Activated naive CD4-positive, alpha-beta T cell treated with anti-CD3 and anti-CD28 coated beads, Interleukin-2, amount 10 ng/mL, durations not matched to agents 7 days and 5 days (primary cell): Measurements from ENCODE around the gene ANP32A.
A peak's percentile ranks its signal among the peaks of the same experiment; 100 is the strongest.

ENCODE experiments used
- CTCF ChIA-PET: fragments of 350-600 bp; sonication (Branson Sonifier 250); formaldehyde crosslinking; loops from one replicate; lab custom pipeline; 2021; ENCODE audit warnings: antibody characterized with exemption; lab: Charles Lee
- DNase-seq: peaks from one replicate; pipeline ENCODE4 v3.0.0-alpha.2; 2020
- H3K27ac Mint-ChIP-seq: one replicate; pipeline ENCODE4 v1.8.0; 2021; ENCODE audit warnings: mild to moderate bottlenecking, moderate library complexity, mixed read lengths
- H3K27me3 Mint-ChIP-seq: one replicate; pipeline ENCODE4 v1.8.0; 2021; ENCODE audit warnings: mild to moderate bottlenecking, mixed read lengths
- H3K36me3 Mint-ChIP-seq: one replicate; pipeline ENCODE4 v1.8.0; 2021; ENCODE audit warnings: mixed read lengths
- H3K4me1 Mint-ChIP-seq: one replicate; pipeline ENCODE4 v1.8.0; 2021; ENCODE audit warnings: mixed read lengths
- H3K4me3 Mint-ChIP-seq: one replicate; pipeline ENCODE4 v1.8.0; 2021; ENCODE audit warnings: mild to moderate bottlenecking, moderate library complexity, mixed read lengths
- H3K9me3 Mint-ChIP-seq: one replicate; pipeline ENCODE4 v1.8.0; 2021; ENCODE audit warnings: mixed read lengths

The ANP32A gene

DNA sequence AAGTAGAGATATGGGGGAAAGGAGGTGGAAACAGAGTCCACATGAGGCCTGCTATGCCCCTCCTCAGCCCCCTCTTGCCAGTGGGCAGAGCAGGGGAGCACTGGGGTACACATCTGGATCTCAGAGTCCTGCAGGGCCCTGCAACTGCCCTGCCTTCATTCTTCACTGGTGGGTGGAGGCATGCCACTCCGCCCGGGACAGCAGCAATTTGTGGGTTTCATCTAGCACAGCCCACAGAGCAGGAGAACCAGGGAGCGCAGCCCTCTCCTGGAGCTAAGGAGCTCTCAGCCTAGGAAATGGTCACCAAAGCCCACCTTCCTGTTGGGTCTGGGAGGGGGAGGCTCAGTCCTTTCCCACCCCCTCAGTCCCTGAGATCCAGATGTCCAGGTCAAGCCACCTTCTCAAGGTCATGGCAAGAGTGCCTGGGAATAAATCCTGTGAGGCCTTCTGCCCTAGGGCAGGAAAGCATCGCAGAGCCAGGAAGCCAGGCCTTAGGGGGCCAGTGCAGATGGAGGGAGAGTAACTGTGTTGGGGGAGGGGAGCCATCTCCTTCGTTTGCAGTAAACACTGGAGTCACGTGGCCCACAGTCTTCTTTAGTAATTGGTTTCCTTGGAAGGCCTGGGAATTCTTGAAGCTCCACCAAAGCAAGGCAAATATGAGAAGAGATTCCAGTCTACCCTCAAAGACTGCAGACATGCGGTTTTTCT, 31.0 kb downstream of the ANP32A start:
- H3K27ac Mint-ChIP-seq, result peak overlapping the region; percentile 65
- H3K9me3 Mint-ChIP-seq, result no peaks in the 10 kb centered on the region
- no peak for DNase-seq
- H3K36me3 Mint-ChIP-seq, result peaks cover 19% of the 10 kb centered on the region
- H3K4me1 Mint-ChIP-seq, result peaks cover 67% of the 10 kb centered on the region
- no peaks in the 10 kb centered on the region for H3K27me3 Mint-ChIP-seq
- H3K4me3 Mint-ChIP-seq, result no peak overlapping the region
- CTCF ChIA-PET, result interaction anchor here (1.1 kb wide), 1 partner anchor 39 kb away, joined by 3 read pairs; no protein-coding TSS in a partner anchor

DNA sequence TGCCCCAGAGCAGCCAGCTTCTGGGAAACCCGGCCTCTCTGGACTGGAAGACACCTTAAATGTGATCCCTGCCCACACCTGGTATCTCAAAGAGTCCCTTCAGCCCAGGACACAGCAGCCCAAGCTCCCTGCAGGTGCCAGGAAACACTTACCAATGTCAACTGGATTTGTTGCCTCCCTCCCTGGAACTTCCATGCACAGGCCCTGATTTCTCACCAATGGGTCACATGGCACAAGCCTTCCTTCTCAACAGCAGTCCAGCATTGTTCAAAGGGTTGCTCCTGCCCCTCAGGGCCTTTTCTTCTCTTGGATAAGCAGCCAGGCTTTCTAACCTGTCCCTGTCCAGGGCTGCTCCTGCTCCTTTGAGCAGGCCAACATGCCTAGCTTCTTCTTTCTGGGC, 31.6 kb downstream of the ANP32A start:
- Mint-ChIP-seq H3K36me3 (peaks cover 17% of the 10 kb centered on the region), H3K4me3 (no peak overlapping the region), H3K9me3 (no peaks in the 10 kb centered on the region), H3K27me3 (no peaks in the 10 kb centered on the region), H3K4me1 (peaks cover 61% of the 10 kb centered on the region), H3K27ac (peak overlapping the region; percentile 55)
- CTCF ChIA-PET, result interaction anchor here (1.4 kb wide), 1 partner anchor 87 kb away, joined by 5 read pairs; no protein-coding TSS in a partner anchor
- DNase-seq, result no peak

DNA sequence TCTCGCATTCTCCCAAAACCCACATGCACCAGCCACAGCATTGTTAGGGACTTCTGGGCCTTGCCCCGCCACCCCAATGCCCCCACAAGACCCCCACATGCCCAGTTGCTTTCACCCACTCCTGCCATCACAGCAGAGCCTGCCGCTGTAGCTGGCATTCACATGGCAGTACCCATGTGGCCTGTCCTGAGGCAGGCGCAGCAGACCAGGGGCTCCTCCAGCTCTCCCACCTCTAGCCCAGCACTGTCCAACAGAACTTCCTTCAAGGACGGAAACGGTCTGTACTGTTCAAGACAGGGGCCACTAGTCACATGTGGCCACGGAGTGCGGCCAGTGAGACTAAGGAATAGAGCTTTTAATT, 32.5 kb downstream of the ANP32A start:
- no peak for DNase-seq
- peaks cover 63% of the 10 kb centered on the region for H3K4me1 Mint-ChIP-seq
- H3K27me3 Mint-ChIP-seq, result no peaks in the 10 kb centered on the region
- H3K4me3 Mint-ChIP-seq, result no peak overlapping the region
- CTCF ChIA-PET, result interaction anchor here (1.1 to 1.4 kb wide), 2 partner anchors 40 to 88 kb away, joined by 5 read pairs; no protein-coding TSS in a partner anchor
- no peaks in the 10 kb centered on the region for H3K9me3 Mint-ChIP-seq
- no peak overlapping the region for H3K27ac Mint-ChIP-seq
- peaks cover 22% of the 10 kb centered on the region for H3K36me3 Mint-ChIP-seq

DNA sequence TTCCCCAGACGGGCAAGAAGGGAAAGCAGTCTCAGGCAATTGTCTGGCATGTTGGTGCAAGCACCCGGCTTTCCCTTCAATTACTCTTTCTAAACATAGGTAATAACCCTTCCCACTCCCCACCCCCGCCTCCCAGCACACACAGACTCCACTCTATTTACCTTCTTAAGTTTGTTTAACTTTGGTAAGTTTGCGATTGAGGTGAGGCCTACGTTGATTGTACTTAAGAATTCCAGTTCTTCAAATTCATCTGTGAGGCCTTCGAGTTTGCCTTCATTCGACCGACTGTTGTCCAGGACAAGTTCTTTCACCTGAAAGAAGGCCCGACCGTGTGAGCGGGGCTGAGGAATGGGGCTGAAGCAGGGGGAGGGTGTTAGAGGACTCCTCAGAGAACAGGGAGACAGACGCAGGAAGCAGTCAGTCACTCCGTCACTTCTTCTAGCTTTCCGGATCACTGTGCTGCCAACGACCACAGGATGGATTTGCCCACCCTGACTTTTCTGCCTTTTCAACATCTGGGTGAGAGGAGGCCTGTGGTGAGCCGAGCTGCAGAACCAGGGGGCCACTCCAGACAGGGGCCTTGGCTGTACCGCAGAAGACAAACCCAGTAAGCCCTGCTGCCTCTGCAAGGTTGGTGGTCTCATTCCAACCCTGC, 33.0 kb downstream of the ANP32A start:
- H3K9me3 Mint-ChIP-seq, result no peaks in the 10 kb centered on the region
- H3K36me3 Mint-ChIP-seq, result peaks cover 27% of the 10 kb centered on the region
- H3K4me3 Mint-ChIP-seq, result no peak overlapping the region
- H3K4me1 Mint-ChIP-seq, result peaks cover 63% of the 10 kb centered on the region
- peak overlapping the region; percentile 52 for H3K27ac Mint-ChIP-seq
- no peaks in the 10 kb centered on the region for H3K27me3 Mint-ChIP-seq
- no peak for DNase-seq
- CTCF ChIA-PET, result interaction anchor here (1.1 to 1.4 kb wide), 2 partner anchors 41 to 88 kb away, joined by 5 read pairs; no protein-coding TSS in a partner anchor

DNA sequence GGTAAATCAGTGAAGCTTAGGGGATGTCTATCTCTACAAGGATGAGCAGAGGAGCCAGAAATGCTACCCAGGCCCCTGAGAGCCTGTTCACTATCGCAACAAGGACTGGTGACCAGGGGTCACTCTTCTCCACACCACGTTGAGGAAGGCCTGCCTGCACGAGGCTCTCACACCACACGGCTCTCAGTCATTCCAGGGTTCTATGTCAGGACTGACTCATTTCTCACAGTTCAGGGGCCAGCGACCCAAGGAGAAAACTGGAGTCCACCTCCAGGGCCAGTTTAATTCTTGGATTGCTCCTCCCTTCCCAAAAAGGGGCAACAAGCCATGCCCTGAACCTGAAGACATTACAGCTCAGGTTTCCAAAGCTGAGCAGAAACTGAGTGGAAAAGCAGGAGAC, 33.9 kb downstream of the ANP32A start:
- no peak overlapping the region for H3K4me3 Mint-ChIP-seq
- DNase-seq, result no peak
- no peak overlapping the region for H3K27ac Mint-ChIP-seq
- peaks cover 63% of the 10 kb centered on the region for H3K4me1 Mint-ChIP-seq
- peaks cover 32% of the 10 kb centered on the region for H3K36me3 Mint-ChIP-seq
- H3K9me3 Mint-ChIP-seq, result no peaks in the 10 kb centered on the region
- CTCF ChIA-PET, result no interaction called here
- H3K27me3 Mint-ChIP-seq, result no peaks in the 10 kb centered on the region

DNA sequence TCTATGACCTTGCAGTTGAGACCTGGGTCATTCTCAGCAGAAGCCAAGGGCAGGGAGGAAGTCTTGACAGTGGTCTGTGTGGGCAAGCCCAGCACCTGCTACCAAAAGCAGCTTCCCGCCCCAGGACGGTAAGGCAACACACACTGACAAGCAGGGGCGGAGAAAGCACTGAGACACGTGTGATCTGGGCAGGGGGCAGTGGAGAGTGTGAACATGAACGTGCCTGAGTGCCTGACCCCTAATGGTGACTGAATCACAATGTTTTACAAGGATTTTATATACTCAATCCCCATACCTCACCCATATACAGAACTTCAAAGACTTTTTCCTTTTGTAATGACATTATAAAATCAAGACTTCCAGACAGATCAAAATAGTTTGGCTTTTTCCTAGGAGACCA, 35.2 kb downstream of the ANP32A start:
- no peak overlapping the region for H3K4me3 Mint-ChIP-seq
- no peak for DNase-seq
- H3K9me3 Mint-ChIP-seq, result no peaks in the 10 kb centered on the region
- CTCF ChIA-PET, result interaction anchor here (0.7 to 5.4 kb wide), 4 partner anchors 40 to 90 kb away, joined by 3 to 50 read pairs (median 23); no protein-coding TSS in a partner anchor
- H3K4me1 Mint-ChIP-seq, result peaks cover 54% of the 10 kb centered on the region
- no peaks in the 10 kb centered on the region for H3K27me3 Mint-ChIP-seq
- no peak overlapping the region for H3K27ac Mint-ChIP-seq
- H3K36me3 Mint-ChIP-seq, result peaks cover 35% of the 10 kb centered on the region

DNA sequence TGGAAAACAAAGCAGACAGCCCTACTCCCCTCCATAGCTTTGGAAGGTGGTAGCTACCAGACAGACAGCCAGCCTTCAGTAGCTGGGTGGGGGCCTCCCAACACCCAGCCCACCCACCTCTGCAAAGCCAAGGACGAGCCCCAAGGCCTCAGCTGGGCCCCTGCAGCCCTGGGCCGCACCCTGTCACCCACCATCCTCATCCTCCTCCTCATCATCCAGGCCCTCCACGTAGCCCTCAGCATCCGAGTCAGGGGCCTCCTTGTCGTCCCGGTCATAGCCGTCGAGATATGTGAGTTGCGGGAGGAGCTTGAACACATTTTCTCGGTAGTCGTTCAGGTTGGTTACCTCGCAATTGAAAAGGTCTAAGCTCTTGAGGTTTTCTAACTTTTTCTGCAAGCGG, 36.5 kb downstream of the ANP32A start:
- Mint-ChIP-seq H3K36me3 (peaks cover 48% of the 10 kb centered on the region), H3K4me1 (peaks cover 41% of the 10 kb centered on the region), H3K27me3 (no peaks in the 10 kb centered on the region), H3K27ac (no peak overlapping the region), H3K9me3 (no peaks in the 10 kb centered on the region), H3K4me3 (no peak overlapping the region)
- no peak for DNase-seq
- CTCF ChIA-PET, result interaction anchor here (0.6 to 5.4 kb wide), 10 partner anchors 9 to 92 kb away, joined by 3 to 50 read pairs (median 4); no protein-coding TSS in a partner anchor

DNA sequence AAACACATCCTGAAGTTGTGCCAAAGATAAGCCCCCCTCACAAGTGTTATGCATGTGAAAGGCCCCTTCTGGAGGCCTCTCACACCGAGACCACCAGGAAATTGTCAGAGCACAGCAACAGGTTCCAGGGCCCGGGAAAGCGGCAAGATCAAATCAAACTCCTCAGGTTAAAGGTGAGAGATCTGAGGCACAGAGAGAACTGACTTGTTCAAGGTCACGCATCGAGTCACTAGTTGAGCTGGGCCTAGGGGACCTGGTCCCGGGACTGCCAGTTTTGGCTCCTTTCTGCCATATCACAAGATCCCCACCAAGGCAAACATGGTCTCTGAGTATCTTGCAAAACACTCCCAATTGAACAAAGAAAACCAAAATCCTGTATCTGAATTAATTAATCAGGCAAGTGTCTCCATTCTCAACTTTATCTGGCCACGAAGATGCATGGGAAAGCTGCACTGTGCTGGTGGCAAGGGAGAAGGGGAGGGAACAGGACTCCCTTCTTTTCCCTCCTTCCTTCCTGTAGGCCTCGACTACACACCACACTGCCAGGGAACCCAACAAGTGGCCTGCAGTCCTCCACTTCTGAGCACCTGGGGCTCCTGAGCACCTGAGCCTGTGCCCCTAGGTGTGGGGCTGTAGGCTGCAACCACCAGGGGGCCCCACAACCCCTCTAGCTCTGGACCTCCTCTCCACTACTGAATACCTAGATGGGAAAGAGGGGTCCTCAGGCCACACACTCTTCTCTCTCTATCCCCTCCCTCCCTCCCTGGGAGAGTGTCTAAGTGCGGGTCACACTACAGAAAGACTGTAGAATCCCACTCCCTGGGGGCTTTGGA, 37.3 kb downstream of the ANP32A start:
- no peaks in the 10 kb centered on the region for H3K9me3 Mint-ChIP-seq
- H3K4me3 Mint-ChIP-seq, result no peak overlapping the region
- peaks cover 36% of the 10 kb centered on the region for H3K4me1 Mint-ChIP-seq
- H3K27ac Mint-ChIP-seq, result peak overlapping the region; percentile 59
- H3K36me3 Mint-ChIP-seq, result peaks cover 53% of the 10 kb centered on the region
- CTCF ChIA-PET, result interaction anchor here (1.0 to 5.4 kb wide), 9 partner anchors 9 to 92 kb away, joined by 3 to 50 read pairs (median 4); no protein-coding TSS in a partner anchor
- DNase-seq, result peak; percentile 78
- no peaks in the 10 kb centered on the region for H3K27me3 Mint-ChIP-seq

DNA sequence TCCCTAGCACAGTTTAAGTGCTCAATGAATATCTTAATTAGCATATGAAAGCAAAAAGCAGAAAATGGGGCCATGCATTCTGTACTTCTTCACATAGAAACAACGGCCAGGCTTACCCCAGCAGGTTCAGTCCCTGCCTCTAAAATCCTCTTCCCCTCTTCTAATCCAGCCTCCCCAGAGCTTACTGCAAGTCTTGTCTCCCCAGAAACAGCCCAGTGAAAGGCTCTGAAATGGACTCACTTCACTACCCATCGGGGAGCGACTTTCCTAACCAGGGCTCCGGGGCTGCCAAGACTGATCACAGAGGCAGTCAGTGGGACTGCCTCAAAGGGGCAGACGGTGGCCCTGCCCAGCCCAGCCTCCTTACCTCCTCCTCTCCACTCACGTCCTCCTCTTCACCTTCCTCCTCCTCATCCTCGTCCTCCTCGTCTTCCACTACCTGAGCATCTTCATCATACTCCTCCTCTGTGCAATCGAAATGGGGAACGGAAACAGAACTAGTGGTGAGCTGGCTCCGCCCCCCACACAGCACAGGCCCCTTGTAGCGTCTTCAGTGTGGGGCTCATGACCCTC, 38.0 kb downstream of the ANP32A start:
- Mint-ChIP-seq H3K27me3 (no peaks in the 10 kb centered on the region), H3K4me1 (peaks cover 36% of the 10 kb centered on the region), H3K4me3 (no peak overlapping the region), H3K36me3 (peaks cover 56% of the 10 kb centered on the region), H3K9me3 (no peaks in the 10 kb centered on the region), H3K27ac (peak overlapping the region; percentile 75)
- no peak for DNase-seq
- CTCF ChIA-PET, result interaction anchor here (1.4 to 5.4 kb wide), 4 partner anchors 34 to 93 kb away, joined by 3 to 50 read pairs (median 24); no protein-coding TSS in a partner anchor

DNA sequence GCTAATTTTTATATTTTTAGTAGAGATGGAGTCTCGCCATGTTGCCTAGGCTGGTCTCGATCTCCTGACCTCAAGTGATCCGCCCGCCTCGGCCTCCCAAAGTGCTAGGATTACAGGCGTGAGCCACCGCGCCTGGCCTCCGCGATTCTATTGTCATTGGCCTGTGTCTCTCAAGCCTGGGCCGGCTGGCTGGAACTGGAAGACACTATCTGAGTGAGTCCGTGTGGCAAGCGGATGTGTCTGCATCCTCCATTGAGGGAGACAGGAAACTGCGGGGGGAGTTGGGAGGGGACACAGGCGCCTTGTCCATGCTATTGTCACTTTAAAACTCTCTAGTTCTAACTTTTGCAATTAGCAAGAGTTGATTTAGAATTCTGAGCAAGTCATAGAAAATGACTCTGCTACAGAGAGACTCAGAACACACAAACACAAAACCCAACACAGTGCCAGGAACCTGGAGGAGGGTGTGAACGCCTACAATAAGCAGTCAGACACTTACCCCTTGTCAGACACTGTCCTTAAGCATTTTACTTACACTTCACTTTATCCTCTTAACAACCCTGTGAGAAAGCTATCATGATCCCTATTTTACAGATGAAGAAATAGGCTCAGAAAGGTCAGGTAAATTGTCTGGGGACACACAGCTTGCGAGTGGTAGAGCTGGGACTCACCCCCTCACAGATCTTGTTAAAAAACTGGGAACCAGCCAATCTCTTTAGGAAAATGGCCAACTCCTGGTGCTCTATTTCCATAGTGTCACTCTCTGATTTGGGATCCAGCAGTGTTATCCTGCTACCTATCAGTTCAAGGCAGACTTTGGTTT, 38.7 kb downstream of the ANP32A start:
- Mint-ChIP-seq H3K9me3 (no peaks in the 10 kb centered on the region), H3K27ac (peak overlapping the region; percentile 75), H3K4me3 (no peak overlapping the region), H3K27me3 (no peaks in the 10 kb centered on the region), H3K4me1 (peaks cover 36% of the 10 kb centered on the region), H3K36me3 (peaks cover 62% of the 10 kb centered on the region)
- CTCF ChIA-PET, result interaction anchor here (0.9 to 5.4 kb wide), 5 partner anchors 13 to 94 kb away, joined by 3 to 50 read pairs (median 5); no protein-coding TSS in a partner anchor
- peak; percentile 57 for DNase-seq

DNA sequence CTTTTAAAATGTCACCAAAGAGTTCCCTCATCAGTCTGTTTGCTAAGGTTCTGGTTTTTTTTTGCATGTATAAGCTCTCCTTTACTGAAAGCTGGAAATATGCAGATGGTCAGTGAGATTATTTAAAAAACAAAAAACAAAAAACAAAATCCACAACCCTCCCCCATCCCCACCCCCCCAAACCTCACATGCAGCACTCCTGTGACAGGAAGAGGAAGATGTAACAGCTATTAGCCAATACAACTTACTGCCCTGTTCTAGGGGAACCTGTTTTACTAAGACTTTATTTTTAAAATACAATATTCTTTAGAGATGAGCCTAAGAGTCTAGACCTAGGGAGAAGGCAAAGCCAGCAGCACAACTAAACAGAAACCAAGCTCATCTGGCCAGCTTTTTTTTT, 39.5 kb downstream of the ANP32A start:
- H3K4me3 Mint-ChIP-seq, result no peak overlapping the region
- no peaks in the 10 kb centered on the region for H3K27me3 Mint-ChIP-seq
- DNase-seq, result no peak
- CTCF ChIA-PET, result interaction anchor here (0.9 to 5.4 kb wide), 5 partner anchors 14 to 94 kb away, joined by 3 to 50 read pairs (median 5); no protein-coding TSS in a partner anchor
- H3K36me3 Mint-ChIP-seq, result peaks cover 62% of the 10 kb centered on the region
- H3K4me1 Mint-ChIP-seq, result peaks cover 32% of the 10 kb centered on the region
- H3K9me3 Mint-ChIP-seq, result no peaks in the 10 kb centered on the region
- no peak overlapping the region for H3K27ac Mint-ChIP-seq

DNA sequence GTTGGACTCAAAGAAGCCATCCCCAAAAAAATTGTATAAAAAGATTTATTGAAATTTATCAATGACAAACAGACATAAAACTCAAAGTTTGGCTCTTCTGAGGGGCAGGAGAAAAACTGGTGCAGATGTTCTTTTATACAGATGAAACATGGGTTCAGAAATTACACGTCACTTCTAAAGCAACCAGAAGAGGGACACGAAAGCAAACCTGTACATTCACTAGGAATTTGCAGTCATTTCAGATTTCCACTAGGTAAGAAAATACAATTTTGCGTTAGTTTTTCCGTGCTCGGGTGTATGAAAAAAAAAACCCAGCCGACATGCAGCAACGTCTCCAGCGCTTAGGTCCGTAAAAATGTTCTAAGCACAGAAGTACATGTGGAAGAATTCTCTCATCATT, 41.8 kb downstream of the ANP32A start:
- CTCF ChIA-PET, result interaction anchor here (1.4 kb wide), 1 partner anchor 50 kb away, joined by 7 read pairs; no protein-coding TSS in a partner anchor
- no peak overlapping the region for H3K4me3 Mint-ChIP-seq
- H3K9me3 Mint-ChIP-seq, result no peaks in the 10 kb centered on the region
- no peaks in the 10 kb centered on the region for H3K27me3 Mint-ChIP-seq
- DNase-seq, result no peak
- H3K36me3 Mint-ChIP-seq, result peaks cover 57% of the 10 kb centered on the region
- H3K27ac Mint-ChIP-seq, result no peak overlapping the region
- H3K4me1 Mint-ChIP-seq, result peaks cover 23% of the 10 kb centered on the region
